Fibroblast of lung (primary cell): Measurements from ENCODE around the gene CTU1.

Source experiments
- CTCF ChIP-seq, 2 donors: IDR thresholded peaks in 1 of 2; conservative IDR thresholded peaks in 1 of 2; 1 replicate in 1 of 2; 2 replicates in 1 of 2; pipeline ENCODE4 v1.5.1; 2011 to 2012; ENCODE audit warnings: low read length in 2 of 2, control low read depth in 1 of 2, inconsistent platforms in 1 of 2, low read depth in 1 of 2, mild to moderate bottlenecking in 1 of 2
- EZH2 ChIP-seq: IDR thresholded peaks from 2 replicates; pipeline ENCODE4 v1.5.1; 2012; ENCODE audit warnings: low read length, control low read depth, mild to moderate bottlenecking; ENCODE audit errors: missing control alignments

DNA sequence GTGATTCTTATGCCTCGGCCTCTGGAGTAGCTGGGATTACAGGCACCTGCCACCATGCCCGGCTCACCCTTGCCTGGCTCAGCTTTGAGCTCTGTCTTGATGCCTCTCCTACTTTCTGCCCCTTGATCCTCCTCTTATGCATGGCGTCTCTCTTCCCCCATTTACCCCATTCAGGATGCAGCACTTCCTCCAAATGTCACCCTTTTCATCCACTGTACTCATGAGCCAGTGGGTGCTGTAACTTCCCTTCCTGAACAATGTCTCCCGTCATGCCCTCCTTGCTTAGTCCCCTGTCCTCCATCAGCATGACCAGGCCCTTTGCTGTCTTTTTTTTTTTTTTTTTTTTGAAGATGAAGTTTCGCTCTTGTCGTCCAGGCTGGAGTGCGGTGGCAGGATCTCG lies 13.0 kb upstream of the CTU1 start:
- TF ChIP-seq CTCF (conservative IDR thresholded peaks at IDR 0.05 in 1 of 2, IDR thresholded peaks at IDR 0.05 in 1 of 2; ENCODE audit: low read depth in 1 of 2, low read length in 2 of 2), result no peak
- TF ChIP-seq EZH2, result no peak
